PC-3 (cell line): ENCODE measurements around the gene PRM3.

ENCODE experiments used
- EZH2phosphoT487 ChIP-seq: fragments of 300-600 bp; sonication (generic); IDR thresholded peaks from 2 replicates; pipeline ENCODE4 v1.6.1; 2018; ENCODE audit warnings: mild to moderate bottlenecking, antibody characterized with exemption, low read length, borderline replicate concordance
- TF ChIP-seq, protein P1 (sequence below): fragments of 300-600 bp; sonication (generic); conservative IDR thresholded peaks from 2 replicates; pipeline ENCODE4 v1.5.1; 2017; ENCODE audit warnings: antibody characterized with exemption, low read depth, mild to moderate bottlenecking, low read length

DNA sequence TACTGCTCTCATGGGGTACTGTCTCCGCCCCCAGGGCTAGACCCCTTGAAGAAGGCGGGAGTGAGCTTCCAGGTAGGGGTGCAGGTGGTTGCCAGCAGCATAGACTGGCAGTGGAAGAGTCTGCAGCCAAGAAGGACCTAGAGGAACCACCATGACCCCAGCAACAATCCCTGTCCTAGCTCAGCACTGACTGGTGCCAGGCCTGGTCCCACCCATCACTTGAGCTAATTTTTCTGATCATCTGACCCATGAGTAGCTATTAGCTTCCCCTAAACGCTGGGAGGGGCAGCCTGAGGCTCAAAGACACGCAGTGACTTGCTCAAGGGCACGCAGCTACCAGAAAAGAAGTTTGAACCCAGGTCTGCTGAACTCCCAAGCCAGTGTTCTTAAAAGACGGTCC, 945 bp downstream of the PRM3 start:
- TF ChIP-seq, protein P1, sequence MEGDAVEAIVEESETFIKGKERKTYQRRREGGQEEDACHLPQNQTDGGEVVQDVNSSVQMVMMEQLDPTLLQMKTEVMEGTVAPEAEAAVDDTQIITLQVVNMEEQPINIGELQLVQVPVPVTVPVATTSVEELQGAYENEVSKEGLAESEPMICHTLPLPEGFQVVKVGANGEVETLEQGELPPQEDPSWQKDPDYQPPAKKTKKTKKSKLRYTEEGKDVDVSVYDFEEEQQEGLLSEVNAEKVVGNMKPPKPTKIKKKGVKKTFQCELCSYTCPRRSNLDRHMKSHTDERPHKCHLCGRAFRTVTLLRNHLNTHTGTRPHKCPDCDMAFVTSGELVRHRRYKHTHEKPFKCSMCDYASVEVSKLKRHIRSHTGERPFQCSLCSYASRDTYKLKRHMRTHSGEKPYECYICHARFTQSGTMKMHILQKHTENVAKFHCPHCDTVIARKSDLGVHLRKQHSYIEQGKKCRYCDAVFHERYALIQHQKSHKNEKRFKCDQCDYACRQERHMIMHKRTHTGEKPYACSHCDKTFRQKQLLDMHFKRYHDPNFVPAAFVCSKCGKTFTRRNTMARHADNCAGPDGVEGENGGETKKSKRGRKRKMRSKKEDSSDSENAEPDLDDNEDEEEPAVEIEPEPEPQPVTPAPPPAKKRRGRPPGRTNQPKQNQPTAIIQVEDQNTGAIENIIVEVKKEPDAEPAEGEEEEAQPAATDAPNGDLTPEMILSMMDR, result no peak
- TF ChIP-seq EZH2phosphoT487, result no peak
